Stimulated activated naive CD8-positive, alpha-beta T cell treated with anti-CD3 and anti-CD28 coated beads, Interleukin-15, Interleukin-2, amounts not matched to agents 100 U/mL and 50 U/mL, for 24 hours (primary cell): ENCODE results near the gene LRRC36.

ENCODE experiments used
- ATAC-seq: fragments of 150-1000 bp; cut with Tn5 transposase; one replicate; pipeline ENCODE4 v1.10.0; 2021
- DNase-seq: peaks from one replicate; pipeline ENCODE4 v3.0.0; 2021

LRRC36 gene

GRCh38 chr16:67326472-67327309 lies at the start of gene LRRC36, which contains the start of gene KCTD19:
LRRC36 (plus strand) TSS chr16:67326815; CDS start chr16:67326863, 48 bp downstream.
KCTD19 (minus strand) TSS chr16:67326741; CDS start chr16:67326707, 34 bp downstream.
- ATAC-seq = peak; percentile 84
- peak; percentile 90 for DNase-seq

- DNase-seq (peak; percentile 59), ATAC-seq (peak; percentile 45)
Measured at GRCh38 chr16:67277294-67277998, 49.2 kb upstream of the LRRC36 start.

GRCh38 chr16:67277999-67278772 lies 48.4 kb upstream of the LRRC36 start:
- peak; percentile 0 for ATAC-seq
- peak; percentile 24 for DNase-seq

- no peak for DNase-seq
- peak; percentile 60 for ATAC-seq
Measured at GRCh38 chr16:67278773-67279295, 47.8 kb upstream of the LRRC36 start.

GRCh38 chr16:67279296-67280089 lies 47.1 kb upstream of the LRRC36 start, which contains the start of gene PLEKHG4:
PLEKHG4 (plus strand) TSS chr16:67279532; CDS start chr16:67280045, 513 bp downstream.
- peak; percentile 91 for ATAC-seq
- DNase-seq = peak; percentile 89

GRCh38 chr16:67280090-67281015 lies 46.3 kb upstream of the LRRC36 start:
- ATAC-seq = no peak
- no peak for DNase-seq

GRCh38 chr16:67281536-67282446 lies 44.8 kb upstream of the LRRC36 start:
- no peak for ATAC-seq
- DNase-seq = no peak

GRCh38 chr16:67282447-67282805 lies 44.2 kb upstream of the LRRC36 start:
- no peak for DNase-seq

GRCh38 chr16:67283039-67283825 lies 43.4 kb upstream of the LRRC36 start:
- no peak for ATAC-seq
- no peak for DNase-seq

More at GRCh38 chr16:67282447-67282805, 44.2 kb upstream of the LRRC36 start:
- ATAC-seq = no peak

- ATAC-seq (no peak), DNase-seq (no peak)
Measured at GRCh38 chr16:67283826-67284555, 42.6 kb upstream of the LRRC36 start.

GRCh38 chr16:67284699-67285646 lies 41.6 kb upstream of the LRRC36 start:
- DNase-seq = no peak
- no peak for ATAC-seq

GRCh38 chr16:67286441-67287235 lies 40.0 kb upstream of the LRRC36 start:
- DNase-seq (no peak), ATAC-seq (no peak)

GRCh38 chr16:67287960-67288359 lies 38.7 kb upstream of the LRRC36 start:
- ATAC-seq = no peak
- DNase-seq = no peak

GRCh38 chr16:67291461-67291860 lies 35.2 kb upstream of the LRRC36 start:
- DNase-seq = no peak
- ATAC-seq = no peak

GRCh38 chr16:67294171-67294757 lies 32.4 kb upstream of the LRRC36 start:
- DNase-seq = no peak
- no peak for ATAC-seq
